HG03521 (cell line): ENCODE measurements around the gene SMIM21.

Experiments used
- ATAC-seq: cut with Tn5 transposase; IDR thresholded peaks from one replicate; pipeline ENCODE4 v1.9.1; 2021; ENCODE audit warnings: mild to moderate bottlenecking, moderate library complexity; ENCODE audit not compliant: unreplicated experiment

The SMIM21 gene

DNA sequence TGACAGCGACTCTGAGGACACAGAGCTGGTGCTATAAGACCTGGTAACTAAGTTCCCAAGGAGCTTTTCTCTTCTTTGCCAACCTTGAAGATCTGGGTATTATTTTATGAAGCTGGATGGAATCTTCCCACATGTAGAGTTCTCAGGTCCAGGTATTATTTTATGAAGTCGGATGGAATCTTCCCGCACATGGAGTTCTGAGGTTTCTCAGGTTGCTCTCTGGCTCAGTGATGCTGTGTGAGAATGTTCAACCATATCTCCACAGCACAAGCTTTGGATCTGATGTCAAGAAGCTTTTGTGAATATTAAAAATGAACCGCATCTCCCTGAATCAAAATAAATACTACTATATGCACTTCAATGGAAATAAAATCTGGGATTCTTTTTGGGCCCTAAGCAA, at the start of gene SMIM21:
TSS of gene SMIM21 (minus strand) at position 101 of the 400 bp plus-strand sequence. CDS start 140 bp downstream, outside the sequence.
- no peak for ATAC-seq

DNA sequence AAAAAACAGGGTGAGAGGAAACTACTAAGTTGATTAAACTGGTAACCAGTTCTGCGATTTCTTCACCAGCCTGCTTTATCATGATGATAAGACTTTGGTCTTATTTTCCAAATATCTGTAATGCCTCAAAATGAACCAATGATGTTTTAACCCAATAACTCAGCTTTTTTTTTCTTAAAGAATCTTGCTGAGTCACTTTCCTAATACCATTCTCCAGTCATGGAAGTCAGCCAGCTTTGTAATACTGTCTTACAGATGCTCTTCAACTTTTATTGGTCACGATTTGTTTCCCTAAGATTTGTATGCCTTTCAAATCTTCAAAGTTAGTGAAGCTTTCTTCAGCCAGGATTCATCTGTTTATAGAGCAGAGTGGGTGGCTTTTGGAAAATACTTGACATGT, 47.7 kb upstream of the SMIM21 start:
- no peak for ATAC-seq

DNA sequence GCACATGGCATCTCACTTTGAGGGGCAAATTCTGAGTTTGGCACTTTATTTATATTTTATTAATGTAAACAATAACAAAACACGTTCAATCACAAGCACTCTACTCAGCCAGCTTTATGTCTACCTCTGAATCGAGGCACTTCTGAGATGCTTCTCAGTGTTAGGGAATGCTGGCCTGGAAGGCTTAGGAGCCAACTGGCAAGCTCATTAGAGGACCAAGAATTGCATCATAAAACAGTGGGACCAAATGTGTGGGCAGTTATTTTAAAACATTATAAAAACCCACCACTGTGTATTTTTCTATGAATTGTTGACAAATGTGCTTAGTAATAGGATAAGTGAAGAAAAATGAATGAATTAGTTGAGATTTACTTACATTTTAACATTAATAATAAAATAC, 46.8 kb upstream of the SMIM21 start:
- ATAC-seq = no peak

DNA sequence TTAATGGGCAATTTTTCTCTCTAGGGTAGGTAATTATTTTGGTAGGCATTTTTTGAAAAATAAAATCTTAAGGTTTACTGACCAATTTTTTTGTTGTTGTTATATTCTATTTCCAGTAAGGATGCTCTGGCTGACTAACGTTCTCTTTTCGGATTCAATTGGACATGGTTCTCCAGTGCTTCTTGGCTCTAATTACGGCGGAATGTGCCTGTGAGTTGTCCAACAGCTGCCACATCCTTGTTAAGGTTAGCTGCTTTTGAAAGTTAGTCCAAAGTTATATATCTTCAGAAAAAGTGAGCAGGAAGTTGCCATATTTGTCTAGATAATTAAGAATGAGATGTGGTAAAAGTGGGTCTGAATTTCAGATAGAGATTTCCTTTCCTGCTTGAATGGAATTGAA, 45.8 kb upstream of the SMIM21 start:
- ATAC-seq = no peak

DNA sequence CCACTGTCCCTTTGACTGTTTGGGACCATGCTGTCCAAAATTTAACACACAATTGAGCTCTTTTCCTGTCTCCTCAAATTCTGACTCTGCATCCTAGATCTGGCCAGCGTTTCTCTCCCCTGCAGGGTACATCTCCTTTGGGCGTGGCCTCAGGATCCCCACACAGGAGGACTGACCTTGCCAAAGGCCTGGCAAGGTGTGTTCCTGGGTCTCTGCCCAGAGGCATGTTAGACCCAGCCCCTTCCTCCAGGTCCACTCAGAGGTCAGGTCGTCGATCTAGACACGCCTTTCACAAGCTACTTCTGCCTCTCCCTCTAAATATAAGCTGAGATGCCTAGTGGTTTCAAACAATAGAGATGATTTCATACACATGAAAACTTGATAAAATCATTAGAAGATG, 45.4 kb upstream of the SMIM21 start:
- ATAC-seq = no peak

DNA sequence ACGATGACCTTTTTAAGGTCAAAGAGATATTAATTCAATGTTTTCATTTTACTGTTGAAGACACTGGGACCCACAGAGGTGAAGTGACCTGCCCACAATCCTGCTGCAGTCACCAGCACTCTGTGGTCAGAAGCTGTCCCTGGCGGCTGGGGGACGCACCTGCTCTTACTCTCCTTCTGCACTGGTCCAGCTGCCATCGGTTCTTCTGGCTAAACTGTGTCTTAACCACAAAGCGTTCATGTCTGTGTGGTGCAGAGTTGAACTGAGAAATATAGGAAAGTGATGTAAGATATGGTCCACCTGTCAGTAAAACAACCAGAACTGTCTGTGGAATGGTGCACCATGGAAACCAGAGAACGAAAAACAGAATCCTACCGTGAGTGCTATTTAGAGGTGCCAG, 44.9 kb upstream of the SMIM21 start:
- no peak for ATAC-seq

DNA sequence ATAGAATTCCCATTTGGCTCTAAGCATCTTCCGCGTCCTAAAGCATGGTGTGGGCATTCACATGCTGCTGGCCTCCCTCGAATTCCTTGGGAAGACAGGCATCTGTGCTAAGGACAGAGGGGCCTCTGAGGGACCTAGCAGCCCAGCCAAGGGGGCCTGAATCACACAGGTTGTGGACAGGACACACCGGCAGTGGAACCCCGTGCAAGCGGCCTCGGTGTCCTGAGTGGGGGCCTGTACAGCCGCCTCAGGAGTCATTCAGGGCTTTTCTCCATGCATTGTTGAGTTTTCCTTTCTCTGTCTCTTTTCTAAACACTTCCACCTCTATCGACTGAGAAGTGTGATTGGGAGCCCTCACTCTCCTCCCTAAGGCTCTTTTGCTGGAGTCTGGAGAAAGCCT, 44.3 kb upstream of the SMIM21 start:
- no peak for ATAC-seq

DNA sequence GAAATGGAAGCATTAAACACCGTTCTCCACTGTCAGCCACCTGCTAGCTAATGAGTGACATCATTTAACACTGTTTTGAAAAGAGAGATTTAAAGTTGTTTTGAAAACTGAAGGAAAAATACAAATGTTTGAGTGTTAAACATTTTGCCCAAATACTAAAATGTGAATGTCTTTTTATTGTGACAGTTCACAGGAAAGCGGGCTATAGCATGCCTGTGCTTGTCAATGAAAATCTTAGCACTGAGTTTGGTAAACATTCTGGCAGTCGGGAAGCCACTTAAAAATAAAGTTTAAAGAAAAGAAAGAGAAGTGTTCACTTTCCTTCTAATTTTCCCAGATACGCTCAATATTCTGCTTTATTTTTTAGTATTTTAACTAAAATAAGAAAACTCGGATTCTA, 40.3 kb upstream of the SMIM21 start:
- no peak for ATAC-seq

DNA sequence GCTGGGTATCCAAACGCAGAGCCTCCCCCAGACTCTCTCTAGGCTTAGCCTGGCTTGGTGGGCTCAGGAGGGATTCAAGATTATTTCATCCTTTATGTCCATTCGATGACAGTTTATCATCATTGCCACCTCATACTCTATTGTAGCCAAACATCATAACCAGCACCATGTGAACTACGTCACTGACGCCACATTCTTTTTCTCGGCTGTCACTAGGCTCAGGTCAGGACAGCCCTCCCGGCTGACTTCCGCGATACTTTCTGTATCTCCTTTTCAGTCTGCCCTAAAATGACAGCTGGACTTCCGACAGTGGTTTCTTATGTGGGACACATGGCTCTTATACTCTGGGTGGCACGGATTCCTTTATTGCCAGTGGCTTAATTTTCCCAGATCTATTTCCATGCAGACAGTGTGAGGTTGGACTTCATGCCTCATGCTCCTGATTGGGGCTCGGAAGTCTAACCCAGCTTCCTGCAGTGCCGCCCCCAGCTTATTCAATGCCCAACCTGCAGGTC, 39.8 kb upstream of the SMIM21 start:
- ATAC-seq = no peak

DNA sequence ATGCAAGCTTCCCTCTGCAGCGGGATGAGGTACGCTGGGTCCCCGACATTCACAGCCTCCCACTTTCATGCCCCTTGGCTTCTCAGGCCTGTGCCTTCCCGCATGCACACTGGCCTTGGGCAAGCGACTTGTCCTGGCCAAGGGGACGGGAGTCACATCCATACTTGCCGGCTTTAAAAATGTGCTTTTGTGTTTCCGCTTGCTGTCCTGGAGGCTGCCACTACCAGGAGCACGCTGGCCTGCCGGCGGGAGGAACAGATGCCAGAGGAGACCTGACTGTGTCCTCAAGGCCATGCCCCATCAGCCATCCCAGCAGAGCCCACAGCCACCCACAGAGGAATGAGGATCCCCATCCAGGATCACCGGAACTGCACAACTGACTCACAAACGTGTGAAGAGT, 36.9 kb upstream of the SMIM21 start:
- no peak for ATAC-seq

DNA sequence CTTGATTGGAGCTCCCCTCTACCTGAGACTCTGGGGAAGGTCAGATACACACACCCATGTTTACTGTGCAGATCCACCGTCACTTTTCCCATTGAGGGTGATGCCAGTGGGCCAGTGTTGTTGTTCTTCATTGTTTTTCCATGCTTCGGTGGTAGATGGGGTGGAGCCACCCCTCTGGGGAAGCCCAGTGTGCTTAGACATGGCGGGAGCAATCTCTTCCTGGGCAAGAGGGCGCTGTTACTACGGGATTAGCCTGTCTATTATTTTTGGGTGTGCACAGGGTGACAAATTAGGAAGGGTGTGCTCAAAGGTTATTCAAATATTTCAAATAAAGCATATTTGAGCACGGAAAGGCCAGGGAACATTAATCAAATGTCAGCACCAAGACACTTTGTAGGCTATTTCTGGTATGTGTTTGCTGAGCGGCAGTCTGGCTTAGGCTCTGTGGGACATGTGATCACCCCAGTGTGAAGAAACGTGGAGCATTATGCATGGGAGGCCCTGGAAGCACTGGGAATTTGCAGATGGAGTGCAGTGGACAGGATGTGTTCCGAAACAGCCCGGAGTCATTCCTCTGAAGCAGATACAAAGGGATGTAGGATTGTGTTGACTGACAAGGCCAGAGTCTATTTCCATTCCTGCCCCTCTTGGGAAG, 34.8 kb upstream of the SMIM21 start:
- ATAC-seq = no peak

DNA sequence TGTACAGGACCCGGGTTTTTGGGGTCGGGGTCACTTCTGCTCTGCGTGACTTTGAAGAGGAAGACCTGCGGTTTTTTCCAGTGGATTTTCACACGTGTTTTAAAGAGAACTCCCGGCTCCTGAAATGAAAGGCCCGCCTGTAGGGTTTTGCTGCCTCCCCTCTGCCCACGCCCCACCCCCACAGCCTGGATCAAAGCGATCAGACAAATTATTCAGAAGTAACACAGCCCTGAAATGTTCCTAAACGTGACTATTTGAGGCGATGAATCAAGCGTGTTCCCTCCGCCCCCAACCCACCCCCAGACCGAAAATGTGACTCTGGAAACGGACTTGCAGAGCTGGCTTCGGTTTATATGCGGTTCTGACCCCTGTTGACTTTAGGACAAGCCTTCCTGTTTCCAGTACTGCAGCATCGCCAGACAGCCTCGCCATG, 28.7 kb upstream of the SMIM21 start:
- ATAC-seq = no peak

DNA sequence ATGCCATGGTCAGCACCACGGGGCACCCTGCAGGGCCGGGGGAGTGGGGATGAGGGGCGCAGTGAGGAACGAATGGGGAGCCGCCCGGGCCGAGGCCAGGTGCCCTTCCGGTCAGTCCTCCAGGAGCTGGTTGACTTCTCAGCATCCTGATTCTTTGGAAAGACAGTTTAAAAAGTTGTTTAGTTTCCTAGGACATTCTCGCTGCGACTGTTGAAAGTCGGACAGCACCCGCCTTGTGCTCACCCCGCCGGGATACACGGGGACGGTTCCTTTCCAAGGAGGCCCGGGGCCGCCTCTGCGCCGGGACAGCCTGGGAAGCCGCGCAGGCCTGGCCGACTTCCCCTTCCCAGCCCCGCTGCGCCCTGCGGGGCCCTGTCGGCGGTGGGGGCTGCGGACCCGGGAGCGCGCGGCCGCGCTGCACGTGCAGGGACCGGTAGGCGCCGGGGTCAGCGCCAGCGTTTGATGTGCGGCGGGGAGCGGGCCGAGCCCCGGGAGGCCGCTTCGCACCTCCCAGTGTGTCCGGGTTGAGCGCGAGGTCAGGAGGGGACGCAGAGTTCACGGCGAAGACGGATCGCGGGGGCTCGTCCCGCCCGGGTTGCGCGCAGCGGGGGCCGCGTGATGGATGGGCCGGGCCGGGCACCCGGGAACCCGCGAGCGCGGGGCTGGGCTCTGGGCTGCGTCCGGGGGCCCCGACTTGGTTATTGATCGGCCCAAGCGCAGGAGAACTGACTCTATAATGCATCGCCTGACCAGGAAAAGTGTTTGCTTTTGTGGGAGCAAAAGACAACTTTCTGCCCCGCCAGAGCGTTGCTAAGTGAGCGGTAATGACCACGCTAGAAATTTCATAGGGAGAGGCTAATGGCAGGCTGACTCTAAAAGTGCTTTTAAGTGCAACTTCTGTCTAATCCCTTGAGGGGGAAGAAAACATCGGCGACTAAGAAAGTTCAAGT, 28.0 kb upstream of the SMIM21 start:
- no peak for ATAC-seq

DNA sequence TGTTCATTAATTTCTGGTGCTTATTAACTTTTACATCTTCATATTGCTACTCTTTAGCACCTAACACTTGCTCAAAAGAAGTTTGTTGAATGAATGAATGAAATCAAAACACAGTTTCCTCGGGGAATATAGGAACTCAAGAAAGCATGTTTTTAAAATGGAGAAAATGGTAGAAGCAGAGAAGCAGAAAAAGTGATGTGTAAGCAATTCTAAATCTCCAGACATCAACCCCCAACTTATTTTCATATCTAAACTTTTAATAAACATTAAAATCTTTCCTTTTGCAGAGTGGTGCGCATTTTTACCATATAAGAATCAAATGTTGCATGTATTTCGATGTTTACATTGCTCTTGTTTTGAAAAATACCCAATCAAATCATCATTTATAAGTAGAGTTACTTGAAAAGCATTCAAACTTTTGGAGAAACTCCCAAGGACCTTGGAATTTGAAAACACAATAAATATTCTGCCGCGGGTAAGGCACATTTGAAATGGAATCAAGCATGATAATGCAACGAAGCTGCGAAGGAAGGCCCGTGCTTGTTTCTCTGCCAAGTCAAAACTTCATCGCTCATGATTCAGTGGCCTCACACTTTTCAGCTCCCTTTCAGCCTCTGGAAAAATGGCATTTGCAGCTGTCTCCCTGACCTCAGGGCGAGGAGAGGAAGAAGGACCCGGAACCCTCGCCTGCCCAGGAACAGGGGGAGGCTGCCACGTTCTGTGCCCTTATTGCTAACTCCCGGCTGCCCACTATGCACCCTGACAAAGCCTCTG, 26.7 kb upstream of the SMIM21 start:
- no peak for ATAC-seq

DNA sequence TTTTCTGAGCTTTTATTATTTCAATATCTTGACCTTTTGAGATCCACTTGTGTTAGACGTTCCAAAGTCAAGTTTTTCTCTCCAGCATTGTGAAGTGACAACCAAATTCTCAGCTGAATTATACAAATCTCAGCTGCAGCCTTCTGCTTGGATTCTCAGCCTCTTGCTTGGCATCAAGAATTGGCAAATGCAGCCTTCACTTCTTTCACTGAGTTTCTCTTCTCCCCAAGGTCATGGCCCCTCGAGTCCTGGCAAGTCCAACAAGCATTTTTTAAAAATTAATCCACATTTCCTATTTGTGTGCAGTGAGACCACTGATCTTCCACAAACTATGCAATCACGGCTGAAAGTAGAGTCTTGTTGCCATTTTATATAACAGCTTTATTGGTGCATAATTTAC, 23.4 kb upstream of the SMIM21 start:
- no peak for ATAC-seq

DNA sequence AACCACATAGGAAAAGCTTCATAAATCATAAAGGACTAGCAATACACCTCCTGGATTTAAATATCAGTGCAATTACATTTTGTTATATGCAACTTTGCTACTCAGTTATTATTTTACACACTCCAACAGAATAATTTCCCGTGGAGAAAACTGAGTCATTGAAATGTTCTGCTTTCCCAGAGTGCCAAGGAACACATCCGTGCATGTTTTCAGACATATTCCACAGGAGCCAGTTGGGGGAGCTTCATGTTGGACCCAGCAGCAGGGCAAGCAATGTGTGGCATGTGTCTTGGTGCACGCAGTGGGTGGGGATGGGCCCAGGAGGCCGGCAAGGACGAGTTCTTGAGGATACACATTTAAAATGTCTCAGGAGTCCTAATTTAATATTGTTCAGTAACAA, 14.4 kb upstream of the SMIM21 start:
- ATAC-seq = no peak

DNA sequence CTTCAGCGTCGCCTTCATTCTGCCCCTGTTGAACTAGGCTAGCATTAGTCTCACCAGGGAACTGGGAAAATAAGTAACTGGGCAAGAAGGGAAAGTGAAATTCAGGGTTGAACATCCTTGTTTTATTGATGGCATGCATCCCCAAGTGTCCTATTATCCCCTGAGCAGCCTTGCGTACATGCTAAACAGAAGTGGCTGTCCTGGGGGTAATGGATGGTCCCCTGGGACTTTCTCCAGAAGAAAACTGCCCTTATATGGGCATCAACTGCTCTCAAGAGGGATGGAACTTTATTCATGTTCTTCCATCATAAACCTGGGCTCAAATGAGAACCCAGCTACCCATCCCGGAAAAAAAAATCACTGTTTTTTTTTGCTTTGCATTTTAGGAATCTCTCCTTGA, 11.8 kb upstream of the SMIM21 start:
- no peak for ATAC-seq

DNA sequence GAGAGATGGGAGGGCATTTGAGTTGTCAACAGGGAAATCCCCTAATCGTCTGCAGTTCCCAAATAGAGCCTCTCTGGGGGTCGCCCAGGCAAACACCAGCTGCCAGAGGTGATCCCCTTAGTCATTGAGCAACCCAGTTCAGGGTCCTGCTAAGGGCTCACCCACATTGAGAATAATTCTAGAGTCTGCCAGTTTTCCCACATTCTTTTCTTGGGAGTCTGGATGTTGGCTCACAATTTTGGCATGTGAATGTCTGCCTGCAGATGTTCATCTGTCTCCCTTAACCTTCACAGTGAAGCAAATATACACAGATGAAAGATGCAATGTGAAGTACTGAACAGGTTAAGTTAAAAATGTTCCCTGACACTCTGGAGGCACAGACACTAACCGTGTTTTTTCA, 11.4 kb upstream of the SMIM21 start:
- no peak for ATAC-seq

DNA sequence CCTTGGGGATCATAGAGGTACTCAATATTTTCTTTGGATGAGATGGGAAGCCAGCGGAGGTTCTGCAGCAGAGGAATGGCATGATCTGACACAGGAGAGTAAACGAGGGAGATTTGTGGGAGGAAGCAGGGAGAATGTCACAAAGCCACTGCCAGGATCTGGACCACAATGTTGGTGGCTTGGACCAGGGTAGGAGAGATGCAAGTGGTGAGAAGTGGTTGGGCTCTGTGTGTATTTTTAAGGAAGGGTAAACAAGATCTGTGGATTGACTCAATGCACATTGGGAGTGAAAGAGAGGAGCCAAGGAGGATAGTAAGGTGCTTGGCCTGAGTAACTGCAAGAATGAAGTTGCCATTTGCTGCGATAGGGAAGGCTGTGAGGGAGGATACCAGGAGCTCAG, 10.5 kb upstream of the SMIM21 start:
- no peak for ATAC-seq

DNA sequence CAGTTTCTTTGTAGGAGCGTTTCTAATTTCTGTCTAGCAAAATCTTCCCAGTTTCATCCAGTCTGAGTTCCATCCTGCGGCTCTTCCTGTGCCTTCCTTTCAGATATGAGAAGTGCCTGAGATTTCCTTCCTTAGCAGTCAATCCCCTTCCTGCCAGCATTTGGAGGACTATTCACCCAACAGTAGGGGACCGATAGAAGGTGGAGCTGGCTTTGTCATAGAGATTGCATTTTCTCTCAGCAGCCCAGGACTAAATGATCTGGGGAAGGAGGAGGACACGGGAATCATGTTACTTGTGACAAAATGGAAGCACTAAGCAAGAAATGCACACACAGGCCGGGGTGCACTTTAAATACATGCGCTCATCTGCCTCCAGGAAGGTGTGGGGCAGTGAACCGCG, 5.6 kb upstream of the SMIM21 start:
- ATAC-seq = no peak

DNA sequence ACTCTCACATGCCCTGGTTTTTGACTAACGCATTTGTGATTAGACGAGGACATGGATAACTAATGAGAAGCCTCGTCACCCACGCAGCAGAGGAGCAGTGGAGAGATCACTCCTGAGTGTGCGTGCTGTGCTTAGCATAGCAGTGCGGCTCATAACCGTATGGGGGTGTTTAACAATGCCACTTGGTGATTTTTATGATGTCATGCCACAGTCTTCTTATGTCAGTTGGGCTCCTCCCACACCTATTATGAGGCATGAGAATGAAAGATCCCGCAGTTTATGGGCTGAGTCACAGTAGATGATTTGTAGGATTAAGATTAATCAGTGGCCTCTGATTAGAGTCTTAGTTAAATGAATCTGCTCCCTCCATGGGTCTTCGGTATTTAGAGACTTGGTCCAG, 2.5 kb upstream of the SMIM21 start:
- no peak for ATAC-seq
